Measurements from ENCODE around the gene MDFI. TPM values are rescaled to one million over a fixed set of nuclear protein-coding genes. Genes with fewer than 3 reads are reported as not detected.
A peak's percentile ranks its signal among the peaks of the same experiment; 100 is the strongest.

Gene MDFI
- polyA plus RNA-seq, 1 of the 3 experiments (the other 2 are of a cell fraction), result 7.0 TPM

GRCh38 chr6:41689171-41690008, 51.1 kb downstream of the MDFI start:
- WGBS (ENCODE audit: low lambda C conversion rate), result 56% methylated on average over 9 of the region's 9 CpGs
- Histone ChIP-seq H2AFZ (ENCODE audit: low read depth) (no peak overlapping the region), H3K4me2 (no peak overlapping the region), H3K4me3 (ENCODE audit: low read depth in 2 of 2, low read length in 1 of 2) (no peak overlapping the region), H3F3A (replicated peaks; ENCODE audit: insufficient read depth) (no peaks in the 10 kb centered on the region), H3K79me2 (ENCODE audit: insufficient read depth) (no peaks in the 10 kb centered on the region), H3K27ac (ENCODE audit: low read depth in 2 of 2, low read length in 1 of 2) (peak overlapping the region in 1 of 2 experiments; percentile 11; a peak in 2 of 4 replicates), H3K4me1 (ENCODE audit: control insufficient read depth in 1 of 2, insufficient read depth in 2 of 2, low read depth in 1 of 2, low read length in 1 of 2) (peaks cover 4 to 8% of the 10 kb centered on the region in 2 experiments; a peak in 2 of 4 replicates), H3K9me2 (no peaks in the 10 kb centered on the region), H4K20me1 (ENCODE audit: insufficient read depth) (no peaks in the 10 kb centered on the region), H3K27me3 (ENCODE audit: insufficient read depth) (no peaks in the 10 kb centered on the region), H3K9ac (no peak overlapping the region), H3K9me3 (no peaks in the 10 kb centered on the region), H3K36me3 (replicated peaks in 1 of 2; ENCODE audit: control insufficient read depth in 1 of 2, insufficient read depth in 2 of 2, low read length in 1 of 2) (peaks cover 4 to 6% of the 10 kb centered on the region in 2 experiments)
- no peak for TF ChIP-seq RCOR1 (IDR thresholded peaks at IDR 0.05; ENCODE audit: low read length)
- TF ChIP-seq, protein P1, sequence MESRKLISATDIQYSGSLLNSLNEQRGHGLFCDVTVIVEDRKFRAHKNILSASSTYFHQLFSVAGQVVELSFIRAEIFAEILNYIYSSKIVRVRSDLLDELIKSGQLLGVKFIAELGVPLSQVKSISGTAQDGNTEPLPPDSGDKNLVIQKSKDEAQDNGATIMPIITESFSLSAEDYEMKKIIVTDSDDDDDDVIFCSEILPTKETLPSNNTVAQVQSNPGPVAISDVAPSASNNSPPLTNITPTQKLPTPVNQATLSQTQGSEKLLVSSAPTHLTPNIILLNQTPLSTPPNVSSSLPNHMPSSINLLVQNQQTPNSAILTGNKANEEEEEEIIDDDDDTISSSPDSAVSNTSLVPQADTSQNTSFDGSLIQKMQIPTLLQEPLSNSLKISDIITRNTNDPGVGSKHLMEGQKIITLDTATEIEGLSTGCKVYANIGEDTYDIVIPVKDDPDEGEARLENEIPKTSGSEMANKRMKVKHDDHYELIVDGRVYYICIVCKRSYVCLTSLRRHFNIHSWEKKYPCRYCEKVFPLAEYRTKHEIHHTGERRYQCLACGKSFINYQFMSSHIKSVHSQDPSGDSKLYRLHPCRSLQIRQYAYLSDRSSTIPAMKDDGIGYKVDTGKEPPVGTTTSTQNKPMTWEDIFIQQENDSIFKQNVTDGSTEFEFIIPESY (IDR thresholded peaks at IDR 0.05; ENCODE audit: borderline replicate concordance, low read depth), result no peak
- no peak for TF ChIP-seq TAF1 (IDR thresholded peaks at IDR 0.05; ENCODE audit: borderline replicate concordance, low read depth, low read length)
- TF ChIP-seq FOXJ3 (CRISPR knock-in tag; IDR thresholded peaks at IDR 0.05), result no peak
- no peak for TF ChIP-seq USF1 (IDR thresholded peaks at IDR 0.05; ENCODE audit: borderline replicate concordance, low read depth)
- no peak for TF ChIP-seq POLR2AphosphoS5 (IDR thresholded peaks at IDR 0.05; ENCODE audit: low read depth, low read length)
- TF ChIP-seq, protein P2, sequence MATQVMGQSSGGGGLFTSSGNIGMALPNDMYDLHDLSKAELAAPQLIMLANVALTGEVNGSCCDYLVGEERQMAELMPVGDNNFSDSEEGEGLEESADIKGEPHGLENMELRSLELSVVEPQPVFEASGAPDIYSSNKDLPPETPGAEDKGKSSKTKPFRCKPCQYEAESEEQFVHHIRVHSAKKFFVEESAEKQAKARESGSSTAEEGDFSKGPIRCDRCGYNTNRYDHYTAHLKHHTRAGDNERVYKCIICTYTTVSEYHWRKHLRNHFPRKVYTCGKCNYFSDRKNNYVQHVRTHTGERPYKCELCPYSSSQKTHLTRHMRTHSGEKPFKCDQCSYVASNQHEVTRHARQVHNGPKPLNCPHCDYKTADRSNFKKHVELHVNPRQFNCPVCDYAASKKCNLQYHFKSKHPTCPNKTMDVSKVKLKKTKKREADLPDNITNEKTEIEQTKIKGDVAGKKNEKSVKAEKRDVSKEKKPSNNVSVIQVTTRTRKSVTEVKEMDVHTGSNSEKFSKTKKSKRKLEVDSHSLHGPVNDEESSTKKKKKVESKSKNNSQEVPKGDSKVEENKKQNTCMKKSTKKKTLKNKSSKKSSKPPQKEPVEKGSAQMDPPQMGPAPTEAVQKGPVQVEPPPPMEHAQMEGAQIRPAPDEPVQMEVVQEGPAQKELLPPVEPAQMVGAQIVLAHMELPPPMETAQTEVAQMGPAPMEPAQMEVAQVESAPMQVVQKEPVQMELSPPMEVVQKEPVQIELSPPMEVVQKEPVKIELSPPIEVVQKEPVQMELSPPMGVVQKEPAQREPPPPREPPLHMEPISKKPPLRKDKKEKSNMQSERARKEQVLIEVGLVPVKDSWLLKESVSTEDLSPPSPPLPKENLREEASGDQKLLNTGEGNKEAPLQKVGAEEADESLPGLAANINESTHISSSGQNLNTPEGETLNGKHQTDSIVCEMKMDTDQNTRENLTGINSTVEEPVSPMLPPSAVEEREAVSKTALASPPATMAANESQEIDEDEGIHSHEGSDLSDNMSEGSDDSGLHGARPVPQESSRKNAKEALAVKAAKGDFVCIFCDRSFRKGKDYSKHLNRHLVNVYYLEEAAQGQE (IDR thresholded peaks at IDR 0.05; ENCODE audit: low read depth, low read length), result no peak
- no peak for TF ChIP-seq USF2 (IDR thresholded peaks at IDR 0.05; ENCODE audit: borderline replicate concordance, low read depth, low read length)
- no peak for TF ChIP-seq GATA2 (CRISPR knock-in tag; IDR thresholded peaks at IDR 0.05)
- TF ChIP-seq FOSL2 (IDR thresholded peaks at IDR 0.05; ENCODE audit: borderline replicate concordance, low read depth), result peak; percentile 58; the same call in 1 of the 2 replicates
- TF ChIP-seq TCF12 (IDR thresholded peaks at IDR 0.05), result 0 out of 2 replicates have a peak, but pooled peaks have one; percentile 3
- no peak for TF ChIP-seq YY1 (IDR thresholded peaks at IDR 0.05; ENCODE audit: low read depth)
- no peak for TF ChIP-seq ELF1 (IDR thresholded peaks at IDR 0.05)
- TF ChIP-seq RXRA (IDR thresholded peaks at IDR 0.05; ENCODE audit: borderline replicate concordance, low read depth), result no peak
- TF ChIP-seq, protein P3, sequence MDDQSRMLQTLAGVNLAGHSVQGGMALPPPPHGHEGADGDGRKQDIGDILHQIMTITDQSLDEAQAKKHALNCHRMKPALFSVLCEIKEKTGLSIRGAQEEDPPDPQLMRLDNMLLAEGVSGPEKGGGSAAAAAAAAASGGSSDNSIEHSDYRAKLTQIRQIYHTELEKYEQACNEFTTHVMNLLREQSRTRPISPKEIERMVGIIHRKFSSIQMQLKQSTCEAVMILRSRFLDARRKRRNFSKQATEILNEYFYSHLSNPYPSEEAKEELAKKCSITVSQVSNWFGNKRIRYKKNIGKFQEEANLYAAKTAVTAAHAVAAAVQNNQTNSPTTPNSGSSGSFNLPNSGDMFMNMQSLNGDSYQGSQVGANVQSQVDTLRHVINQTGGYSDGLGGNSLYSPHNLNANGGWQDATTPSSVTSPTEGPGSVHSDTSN (IDR thresholded peaks at IDR 0.05), result no peak
- TF ChIP-seq JUND (IDR thresholded peaks at IDR 0.05), result peak; percentile 34; the same call in 1 of the 2 replicates
- no peak for TF ChIP-seq NFIC (IDR thresholded peaks at IDR 0.05; ENCODE audit: borderline replicate concordance)
- TF ChIP-seq SMC3 (IDR thresholded peaks at IDR 0.05; ENCODE audit: low read depth, low read length), result no peak
- TF ChIP-seq RFX5 (IDR thresholded peaks at IDR 0.05; ENCODE audit: low read length), result no peak
- no peak for TF ChIP-seq SIN3A (IDR thresholded peaks at IDR 0.05; ENCODE audit: borderline replicate concordance, low read depth, low read length)
- TF ChIP-seq MEF2A (IDR thresholded peaks at IDR 0.05; ENCODE audit: borderline replicate concordance, low read depth), result no peak
- TF ChIP-seq MXI1 (IDR thresholded peaks at IDR 0.05; ENCODE audit: low read depth, low read length), result no peak
- TF ChIP-seq EZH2phosphoT487 (IDR thresholded peaks at IDR 0.05; ENCODE audit: borderline replicate concordance, low read depth), result no peak
- no peak for TF ChIP-seq EP300 (IDR thresholded peaks at IDR 0.05; ENCODE audit: borderline replicate concordance in 1 of 2, low read depth in 1 of 2, low read length in 1 of 2)
- no peak for TF ChIP-seq RAD21 (IDR thresholded peaks at IDR 0.05; ENCODE audit: low read length)
- DNase-seq, result no peak
- ChIA-PET CTCF (interaction anchor here (0.6 to 19.4 kb wide), 16 partner anchors 7 to 359 kb away, joined by 3 to 504 read pairs (median 3); partner anchors contain the start of genes TFEB and TOMM6), POLR2A (no interaction called here)

All from SK-N-SH (cell line).